GM23338 (cell line): ENCODE results near the gene SDHAF1. TPM values are rescaled to one million over a fixed set of nuclear protein-coding genes. Genes with fewer than 3 reads are reported as not detected.
"Not testable (repeated sequence)": the region's sequence is repeated elsewhere in the genome, so short reads cannot be mapped to it uniquely, and the experiment has no call there.

ENCODE experiments used
- ATAC-seq: fragments of 200-7000 bp; cut with Tn5 transposase; 3 replicates; pipeline ENCODE4 v1.9.1; 2020
- DNase-seq: peaks from one replicate; pipeline ENCODE4 v3.0.0-alpha.2; 2015; ENCODE audit warnings: low spot score
- H2AFZ ChIP-seq: fragments of 200-600 bp; sonication (generic); 2 replicates; pipeline ENCODE4 v1.8.0; 2016; ENCODE audit warnings: antibody characterized with exemption, mild to moderate bottlenecking, moderate library complexity
- H3F3A ChIP-seq: fragments of 200-600 bp; sonication (generic); replicated peaks from 2 replicates; pipeline ENCODE4 v1.8.0; 2017; ENCODE audit warnings: antibody characterized with exemption, mixed run types, low read depth
- H3K27ac ChIP-seq: fragments of 200-600 bp; sonication (generic); 2 replicates; pipeline ENCODE4 v1.6.1; 2016; ENCODE audit warnings: low read depth
- H3K27me3 ChIP-seq: fragments of 200-600 bp; sonication (generic); 2 replicates; pipeline ENCODE4 v1.8.0; 2016; ENCODE audit warnings: mild to moderate bottlenecking, mixed run types, moderate library complexity; ENCODE audit not compliant: insufficient read depth
- H3K36me3 ChIP-seq: fragments of 200-600 bp; sonication (generic); 2 replicates; pipeline ENCODE4 v1.8.0; 2016; ENCODE audit warnings: mild to moderate bottlenecking; ENCODE audit not compliant: insufficient read depth
- H3K4me1 ChIP-seq: fragments of 200-600 bp; sonication (generic); 2 replicates; pipeline ENCODE4 v1.8.0; 2016; ENCODE audit warnings: mild to moderate bottlenecking, moderate library complexity; ENCODE audit not compliant: insufficient read depth
- H3K4me2 ChIP-seq: fragments of 200-600 bp; sonication (generic); 2 replicates; pipeline ENCODE4 v1.7.1; 2017; ENCODE audit warnings: mixed run types
- H3K4me3 ChIP-seq: fragments of 200-600 bp; sonication (generic); 2 replicates; pipeline ENCODE4 v1.6.1; 2016; ENCODE audit warnings: mixed run types
- H3K79me2 ChIP-seq: fragments of 200-600 bp; sonication (generic); replicated peaks from 2 replicates; pipeline ENCODE4 v1.8.0; 2017; ENCODE audit warnings: mild to moderate bottlenecking; ENCODE audit not compliant: insufficient read depth
- H3K9me2 ChIP-seq: fragments of 200-600 bp; sonication (generic); 2 replicates; pipeline ENCODE4 v1.8.0; 2017; ENCODE audit not compliant: insufficient read depth
- H4K20me1 ChIP-seq: fragments of 200-600 bp; sonication (generic); replicated peaks from 2 replicates; pipeline ENCODE4 v1.8.0; 2017; ENCODE audit warnings: mild to moderate bottlenecking; ENCODE audit not compliant: insufficient read depth
- H3K27ac Mint-ChIP-seq: 2 replicates; pipeline ENCODE4 v1.8.0; 2020; ENCODE audit warnings: inconsistent platforms, mild to moderate bottlenecking, moderate library complexity, mixed read lengths
- H3K27me3 Mint-ChIP-seq: 3 replicates; pipeline ENCODE4 v1.8.0; 2022; ENCODE audit warnings: low read depth, mild to moderate bottlenecking, moderate library complexity, mixed read lengths, inconsistent platforms; ENCODE audit not compliant: insufficient read depth, poor library complexity
- H3K36me3 Mint-ChIP-seq: 3 replicates; pipeline ENCODE4 v1.8.0; 2021; ENCODE audit warnings: low read depth, mild to moderate bottlenecking, inconsistent platforms, moderate library complexity, mixed read lengths
- H3K4me1 Mint-ChIP-seq: 3 replicates; pipeline ENCODE4 v1.8.0; 2020; ENCODE audit warnings: mild to moderate bottlenecking, inconsistent platforms, mixed read lengths
- H3K4me3 Mint-ChIP-seq: 3 replicates; pipeline ENCODE4 v1.8.0; 2021; ENCODE audit warnings: moderate library complexity, mild to moderate bottlenecking, inconsistent platforms, mixed read lengths
- H3K9me3 Mint-ChIP-seq: 3 replicates; pipeline ENCODE4 v1.8.0; 2020; ENCODE audit warnings: moderate library complexity, mild to moderate bottlenecking, inconsistent platforms, mixed read lengths
- CREB1 ChIP-seq: fragments of 250-450 bp; sonication (Bioruptor Pico); IDR thresholded peaks from 2 replicates; pipeline ENCODE4 v1.5.0; 2020; ENCODE audit warnings: low read depth, mild to moderate bottlenecking, moderate library complexity
- CTCF ChIP-seq, 2 experiments: fragments of 200-600 bp in 1 of 2; sonication (generic) in 1 of 2; conservative IDR thresholded peaks; 2 replicates each; pipeline versions ENCODE4 v1.5.1 to v1.6.1; 2016 to 2017; ENCODE audit warnings: antibody characterized with exemption in 2 of 2, low read depth in 2 of 2, mild to moderate bottlenecking in 2 of 2, moderate library complexity in 1 of 2
- EZH2 ChIP-seq: fragments of 200-600 bp; sonication (generic); IDR thresholded peaks from one replicate; pipeline ENCODE4 v1.8.0; 2017; ENCODE audit warnings: antibody characterized with exemption, mild to moderate bottlenecking, low read depth; ENCODE audit not compliant: unreplicated experiment
- JUNB ChIP-seq: IDR thresholded peaks from one replicate; pipeline ENCODE4 v1.6.1; 2016; ENCODE audit warnings: antibody characterized with exemption; ENCODE audit not compliant: unreplicated experiment
- NANOG ChIP-seq: IDR thresholded peaks from 2 replicates; pipeline ENCODE4 v1.6.1; 2016; ENCODE audit warnings: antibody characterized with exemption, borderline replicate concordance
- POLR2AphosphoS5 ChIP-seq: IDR thresholded peaks from 2 replicates; pipeline ENCODE4 v1.6.1; 2016; ENCODE audit warnings: antibody characterized with exemption, low read depth
- ZNF114 ChIP-seq: fragments of 250-450 bp; sonication (Bioruptor Pico); IDR thresholded peaks from 2 replicates; pipeline ENCODE4 v1.5.0; 2020; ENCODE audit warnings: mild to moderate bottlenecking, moderate library complexity
- ZNF331 ChIP-seq: fragments of 250-450 bp; sonication (Bioruptor Pico); IDR thresholded peaks from 2 replicates; pipeline ENCODE4 v1.5.0; 2020; ENCODE audit warnings: low read depth, mild to moderate bottlenecking, moderate library complexity
- polyA plus RNA-seq: library from polyadenylated mRNA; unstranded; fragments of >200 nt; fragmentation: Nextera tagmentation; extraction: Ambion mirVana; gene quantifications from 2 replicates; pipeline ENCODE4 v1.2.1, GENCODE V29; 2016
- total RNA-seq: library from RNA; depleted of rRNA; stranded (reverse); fragments of >200 nt; shearing (Covaris generic); gene quantifications from 2 replicates; pipeline ENCODE4 v1.2.3, GENCODE V29; 2014
- TF ChIP-seq, protein P1 (sequence below): IDR thresholded peaks from one replicate; pipeline ENCODE4 v1.6.1; 2018; ENCODE audit warnings: antibody characterized with exemption; ENCODE audit not compliant: unreplicated experiment
- TF ChIP-seq, protein P2 (sequence below): IDR thresholded peaks from 2 replicates; pipeline ENCODE4 v1.6.1; 2016; ENCODE audit warnings: antibody characterized with exemption

Gene SDHAF1
- total and polyA plus RNA-seq, 2 experiments from 2014 or later, result 19.9 to 55.9 TPM

GRCh38 chr19:35978832-35979365, 16.1 kb upstream of the SDHAF1 start:
- no peaks in the 10 kb centered on the region for H3K36me3 ChIP-seq
- no peak overlapping the region for H3K4me3 ChIP-seq
- no peaks in the 10 kb centered on the region for H3F3A ChIP-seq
- DNase-seq (peak; percentile 3), ATAC-seq (no peak)
- Mint-ChIP-seq H3K9me3 (no peaks in the 10 kb centered on the region; the same call in 2 of the 3 replicates), H3K27ac (no peak overlapping the region), H3K4me1 (peaks cover 14% of the 10 kb centered on the region), H3K36me3 (no peaks in the 10 kb centered on the region), H3K27me3 (peaks cover 18% of the 10 kb centered on the region), H3K4me3 (no peak overlapping the region)
- H4K20me1 ChIP-seq, result no peaks in the 10 kb centered on the region
- no peaks in the 10 kb centered on the region for H3K27me3 ChIP-seq
- H3K27ac ChIP-seq, result no peak overlapping the region
- no peaks in the 10 kb centered on the region for H3K9me2 ChIP-seq
- no peak for TF ChIP-seq CTCF (conservative IDR thresholded peaks at IDR 0.05; ENCODE audit: low read depth in 2 of 2)
- no peak for TF ChIP-seq EZH2
- TF ChIP-seq POLR2AphosphoS5, result no peak
- TF ChIP-seq ZNF331 (CRISPR knock-in tag), result no peak
- TF ChIP-seq, protein P1, sequence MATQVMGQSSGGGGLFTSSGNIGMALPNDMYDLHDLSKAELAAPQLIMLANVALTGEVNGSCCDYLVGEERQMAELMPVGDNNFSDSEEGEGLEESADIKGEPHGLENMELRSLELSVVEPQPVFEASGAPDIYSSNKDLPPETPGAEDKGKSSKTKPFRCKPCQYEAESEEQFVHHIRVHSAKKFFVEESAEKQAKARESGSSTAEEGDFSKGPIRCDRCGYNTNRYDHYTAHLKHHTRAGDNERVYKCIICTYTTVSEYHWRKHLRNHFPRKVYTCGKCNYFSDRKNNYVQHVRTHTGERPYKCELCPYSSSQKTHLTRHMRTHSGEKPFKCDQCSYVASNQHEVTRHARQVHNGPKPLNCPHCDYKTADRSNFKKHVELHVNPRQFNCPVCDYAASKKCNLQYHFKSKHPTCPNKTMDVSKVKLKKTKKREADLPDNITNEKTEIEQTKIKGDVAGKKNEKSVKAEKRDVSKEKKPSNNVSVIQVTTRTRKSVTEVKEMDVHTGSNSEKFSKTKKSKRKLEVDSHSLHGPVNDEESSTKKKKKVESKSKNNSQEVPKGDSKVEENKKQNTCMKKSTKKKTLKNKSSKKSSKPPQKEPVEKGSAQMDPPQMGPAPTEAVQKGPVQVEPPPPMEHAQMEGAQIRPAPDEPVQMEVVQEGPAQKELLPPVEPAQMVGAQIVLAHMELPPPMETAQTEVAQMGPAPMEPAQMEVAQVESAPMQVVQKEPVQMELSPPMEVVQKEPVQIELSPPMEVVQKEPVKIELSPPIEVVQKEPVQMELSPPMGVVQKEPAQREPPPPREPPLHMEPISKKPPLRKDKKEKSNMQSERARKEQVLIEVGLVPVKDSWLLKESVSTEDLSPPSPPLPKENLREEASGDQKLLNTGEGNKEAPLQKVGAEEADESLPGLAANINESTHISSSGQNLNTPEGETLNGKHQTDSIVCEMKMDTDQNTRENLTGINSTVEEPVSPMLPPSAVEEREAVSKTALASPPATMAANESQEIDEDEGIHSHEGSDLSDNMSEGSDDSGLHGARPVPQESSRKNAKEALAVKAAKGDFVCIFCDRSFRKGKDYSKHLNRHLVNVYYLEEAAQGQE, result no peak
- no peak for TF ChIP-seq NANOG
- no peak for TF ChIP-seq ZNF114
- TF ChIP-seq JUNB, result no peak
- TF ChIP-seq, protein P2, sequence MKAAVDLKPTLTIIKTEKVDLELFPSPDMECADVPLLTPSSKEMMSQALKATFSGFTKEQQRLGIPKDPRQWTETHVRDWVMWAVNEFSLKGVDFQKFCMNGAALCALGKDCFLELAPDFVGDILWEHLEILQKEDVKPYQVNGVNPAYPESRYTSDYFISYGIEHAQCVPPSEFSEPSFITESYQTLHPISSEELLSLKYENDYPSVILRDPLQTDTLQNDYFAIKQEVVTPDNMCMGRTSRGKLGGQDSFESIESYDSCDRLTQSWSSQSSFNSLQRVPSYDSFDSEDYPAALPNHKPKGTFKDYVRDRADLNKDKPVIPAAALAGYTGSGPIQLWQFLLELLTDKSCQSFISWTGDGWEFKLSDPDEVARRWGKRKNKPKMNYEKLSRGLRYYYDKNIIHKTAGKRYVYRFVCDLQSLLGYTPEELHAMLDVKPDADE, result no peak
- no peak for TF ChIP-seq CREB1 (CRISPR knock-in tag)
- H3K4me2 ChIP-seq, result no peak overlapping the region
- H2AFZ ChIP-seq, result no peak overlapping the region
- H3K79me2 ChIP-seq, result no peaks in the 10 kb centered on the region
- H3K4me1 ChIP-seq, result peaks cover 5% of the 10 kb centered on the region; the same call in 1 of the 2 replicates

DNA sequence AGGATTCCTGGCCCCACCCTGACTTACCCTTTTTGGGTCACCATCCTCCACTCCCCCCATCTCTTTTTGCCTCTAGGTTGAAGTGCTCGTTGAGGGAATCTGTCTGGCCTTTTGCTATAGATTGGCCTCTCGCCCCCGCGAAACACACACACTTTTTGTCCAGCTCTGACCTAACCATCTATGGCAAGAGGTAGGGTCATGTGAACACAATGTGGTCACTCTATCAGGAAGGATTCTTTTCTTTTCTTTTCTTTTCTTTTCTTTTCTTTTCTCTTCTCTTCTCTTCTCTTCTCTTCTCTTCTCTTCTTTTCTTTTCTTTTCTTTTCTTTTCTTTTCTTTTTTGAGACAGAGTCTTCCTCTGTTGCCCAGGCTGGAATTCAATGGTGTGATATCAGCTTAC, 14.0 kb upstream of the SDHAF1 start:
- H3K36me3 ChIP-seq, H3K27me3 ChIP-seq, H2AFZ ChIP-seq, H3K27ac ChIP-seq, DNase-seq, H3K79me2 ChIP-seq, H4K20me1 ChIP-seq, H3K4me3 ChIP-seq, H3K36me3 Mint-ChIP-seq, H3K4me3 Mint-ChIP-seq, H3F3A ChIP-seq, H3K9me3 Mint-ChIP-seq, H3K9me2 ChIP-seq, H3K4me2 ChIP-seq, H3K4me1 ChIP-seq, H3K27ac Mint-ChIP-seq, ATAC-seq: not testable (repeated sequence)
- H3K27me3 Mint-ChIP-seq, result peaks cover 24% of the 10 kb centered on the region
- peaks cover 14% of the 10 kb centered on the region for H3K4me1 Mint-ChIP-seq
